Spinal cord (tissue), 10 donors: ENCODE results near the gene STARD6. TPM values are rescaled to one million over a fixed set of nuclear protein-coding genes. Genes with fewer than 3 reads are reported as not detected.

ENCODE experiments used
- DNase-seq, 6 donors: peaks; one replicate each; pipeline versions ENCODE4 v3.0.0 to v3.0.0-alpha.2; 2013 to 2015; ENCODE audit warnings: low spot score in 6 of 6, low read depth in 4 of 6
- H3K27ac ChIP-seq: one replicate; pipeline ENCODE4 v1.5.1; 2013; ENCODE audit warnings: low read depth, low read length, control low read depth
- H3K27me3 ChIP-seq: one replicate; pipeline ENCODE4 v1.6.1; 2013; ENCODE audit warnings: low read length; ENCODE audit not compliant: control insufficient read depth, insufficient read depth
- H3K36me3 ChIP-seq: one replicate; pipeline ENCODE4 v1.6.1; 2013; ENCODE audit warnings: low read length; ENCODE audit not compliant: control insufficient read depth, insufficient read depth
- H3K4me1 ChIP-seq: one replicate; pipeline ENCODE4 v1.6.1; 2013; ENCODE audit warnings: low read length; ENCODE audit not compliant: control insufficient read depth, insufficient read depth
- H3K4me3 ChIP-seq: one replicate; pipeline ENCODE4 v1.5.1; 2013; ENCODE audit warnings: low read depth, low read length, control low read depth
- H3K9me3 ChIP-seq: one replicate; pipeline ENCODE4 v1.6.1; 2013; ENCODE audit warnings: low read length; ENCODE audit not compliant: control insufficient read depth, insufficient read depth
- WGBS: methylation state at CpG from one replicate; pipeline ENCODE4 v1.1.5; 2013; ENCODE audit warnings: missing lambda C conversion rate; ENCODE audit not compliant: insufficient coverage; 5-methylcytosine and 5-hydroxymethylcytosine counted together
- long read RNA-seq, 4 donors: transcript quantifications; one replicate each; lab custom pipeline, GENCODE V29; 2026
- polyA plus RNA-seq, 2 donors: library from polyadenylated mRNA; unstranded; fragments of 120-200 nt; gene quantifications; one replicate each; pipeline ENCODE4 v1.2.1, GENCODE V29; 2013; ENCODE audit not compliant: insufficient read length in 2 of 2
- total RNA-seq, 2 donors: library from RNA; depleted of rRNA in 1 of 2; stranded (reverse); fragments of 120-200 nt in 1 of 2; fragments of >200 nt in 1 of 2; gene quantifications; one replicate each; pipeline versions ENCODE4 v1.2.3 to v1.2.4, GENCODE V29; 2013 to 2014
- donor health status: healthy.

Gene STARD6
- total RNA-seq (under 1 TPM; 0.22 to 0.69 TPM), polyA plus RNA-seq (under 1 TPM in 1 of 2 donors, not detected in 1; 0.44 TPM)
- long read RNA-seq, donor 1: 0 reads
- long read RNA-seq, donor 2: 0 reads
- long read RNA-seq, donor 3: 0 reads
- long read RNA-seq, donor 4: 0 reads

- H3K36me3 ChIP-seq: no peaks in the 10 kb centered on the region
- DNase-seq: peak; percentile 81 to 98 (median 86)
- H3K4me3 ChIP-seq: peak within 1 kb of the TSS; percentile 93
- peaks cover 3% of the 10 kb centered on the region for H3K4me1 ChIP-seq
- H3K9me3 ChIP-seq: no peaks in the 10 kb centered on the region
- no peaks in the 10 kb centered on the region for H3K27me3 ChIP-seq
- peak within 1 kb of the TSS; percentile 93 for H3K27ac ChIP-seq
- WGBS: 0% methylated on average over 61 of the region's 62 CpGs
Observed at GRCh38 chr18:54357660-54358494, at the start of gene STARD6, which contains the start of gene C18orf54. STARD6 (minus strand) TSS chr18:54357858; CDS start chr18:54354573, 3,285 bp downstream. C18orf54 (plus strand) TSS chr18:54357906; CDS start chr18:54360573, 2,667 bp downstream.

- Histone ChIP-seq H3K27ac (no peak overlapping the region), H3K9me3 (no peaks in the 10 kb centered on the region), H3K36me3 (no peaks in the 10 kb centered on the region), H3K4me1 (no peaks in the 10 kb centered on the region), H3K27me3 (no peaks in the 10 kb centered on the region), H3K4me3 (no peak overlapping the region)
- DNase-seq: no peak
Observed at GRCh38 chr18:54405290-54405689, 47.6 kb upstream of the STARD6 start.

DNA sequence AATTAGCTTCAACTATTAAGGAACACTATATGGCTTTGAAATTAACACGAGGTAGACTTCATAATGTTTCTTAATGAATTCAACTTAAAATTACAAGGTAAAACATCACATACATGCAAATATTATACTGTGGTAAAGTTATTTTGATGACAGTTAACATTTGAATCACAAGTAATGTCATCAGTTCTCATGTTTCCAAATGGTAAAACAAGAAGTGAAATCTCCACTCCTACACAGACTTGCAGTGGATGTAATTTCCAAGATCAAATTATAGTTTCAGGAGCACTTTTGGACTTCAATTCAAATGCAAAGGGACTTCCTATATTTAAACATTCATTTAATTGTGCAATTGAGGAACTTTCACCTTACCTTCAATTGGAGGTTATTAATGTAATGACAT lies 39.1 kb upstream of the STARD6 start:
- no peaks in the 10 kb centered on the region for H3K9me3 ChIP-seq
- no peaks in the 10 kb centered on the region for H3K36me3 ChIP-seq
- H3K27me3 ChIP-seq: no peaks in the 10 kb centered on the region
- no CpG with 5 or more reads among the region's 1 CpG for WGBS
- no peaks in the 10 kb centered on the region for H3K4me1 ChIP-seq
- DNase-seq: no peak
- no peak overlapping the region for H3K27ac ChIP-seq
- no peak overlapping the region for H3K4me3 ChIP-seq

GRCh38 chr18:54393648-54394294 lies 36.1 kb upstream of the STARD6 start:
- Histone ChIP-seq H3K27me3 (no peaks in the 10 kb centered on the region), H3K27ac (no peak overlapping the region), H3K9me3 (no peaks in the 10 kb centered on the region), H3K4me3 (no peak overlapping the region), H3K4me1 (no peaks in the 10 kb centered on the region), H3K36me3 (no peaks in the 10 kb centered on the region)
- WGBS: no CpG with 5 or more reads among the region's 1 CpG
- no peak for DNase-seq

GRCh38 chr18:54392543-54393023 lies 34.9 kb upstream of the STARD6 start:
- WGBS: 0% methylated on average over 2 of the region's 3 CpGs
- Histone ChIP-seq H3K9me3 (no peaks in the 10 kb centered on the region), H3K4me1 (no peaks in the 10 kb centered on the region), H3K27me3 (no peaks in the 10 kb centered on the region), H3K36me3 (no peaks in the 10 kb centered on the region), H3K4me3 (no peak overlapping the region), H3K27ac (no peak overlapping the region)
- DNase-seq: peak; percentile 35 to 88 (median 46)

- no peaks in the 10 kb centered on the region for H3K9me3 ChIP-seq
- no peaks in the 10 kb centered on the region for H3K27me3 ChIP-seq
- DNase-seq: no peak
- no peak overlapping the region for H3K27ac ChIP-seq
- no peaks in the 10 kb centered on the region for H3K36me3 ChIP-seq
- 83% methylated on average over 2 of the region's 3 CpGs for WGBS
- no peak overlapping the region for H3K4me3 ChIP-seq
- no peaks in the 10 kb centered on the region for H3K4me1 ChIP-seq
Observed at GRCh38 chr18:54390838-54391237, 33.2 kb upstream of the STARD6 start.

GRCh38 chr18:54389143-54389505 lies 31.5 kb upstream of the STARD6 start:
- DNase-seq: no peak

DNA sequence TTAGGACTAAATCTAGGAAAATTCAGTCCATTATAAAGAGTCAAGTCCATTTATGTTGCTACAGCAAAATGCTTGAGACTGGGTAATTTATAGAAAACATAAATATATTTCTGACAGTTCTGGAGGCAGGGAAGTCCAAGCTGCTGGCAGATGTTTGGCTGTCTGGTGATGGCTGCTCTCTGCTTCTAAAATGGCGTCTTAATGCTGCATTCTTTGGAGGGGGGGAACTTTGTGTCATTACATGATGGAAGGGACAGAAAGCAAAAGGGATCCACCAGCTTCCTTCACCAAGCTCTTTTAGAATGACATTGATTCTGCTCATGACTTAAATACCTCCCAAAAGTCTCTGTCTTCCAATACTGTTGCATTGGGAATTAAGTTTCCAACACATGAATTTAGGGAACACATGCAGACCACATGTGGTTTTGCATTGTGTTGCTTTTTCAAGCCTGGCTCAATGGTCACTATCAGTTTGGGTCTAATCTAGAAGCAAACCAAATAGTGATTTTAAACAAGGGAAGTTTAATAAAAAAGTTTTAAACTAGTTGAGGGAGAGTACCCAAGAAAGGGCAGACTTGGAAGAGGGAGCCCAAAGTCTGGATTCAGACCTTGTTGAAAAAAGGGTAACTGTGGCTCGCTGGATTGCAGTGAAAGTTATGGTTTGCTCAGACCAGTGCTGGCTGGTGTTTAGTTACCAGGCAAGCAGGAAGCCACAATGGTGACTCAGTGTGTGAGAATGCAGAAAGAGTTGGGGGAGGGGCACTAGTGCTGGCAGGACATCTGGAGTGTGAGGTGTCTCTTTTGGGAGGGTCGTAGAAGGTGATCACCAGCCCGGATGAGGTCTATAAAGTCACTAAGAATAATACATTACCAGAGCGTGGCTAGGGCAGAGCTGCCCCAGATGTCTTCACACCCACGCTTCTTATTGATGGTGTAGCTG lies 30.8 kb upstream of the STARD6 start:
- Histone ChIP-seq H3K9me3 (no peaks in the 10 kb centered on the region), H3K4me1 (no peaks in the 10 kb centered on the region), H3K4me3 (no peak overlapping the region), H3K27ac (no peak overlapping the region), H3K27me3 (no peaks in the 10 kb centered on the region), H3K36me3 (no peaks in the 10 kb centered on the region)
- 89% methylated on average over 2 of the region's 6 CpGs for WGBS
- no peak for DNase-seq

More at GRCh38 chr18:54389143-54389505, 31.5 kb upstream of the STARD6 start:
- Histone ChIP-seq H3K36me3 (no peaks in the 10 kb centered on the region), H3K4me1 (no peaks in the 10 kb centered on the region), H3K4me3 (no peak overlapping the region), H3K27me3 (no peaks in the 10 kb centered on the region), H3K27ac (no peak overlapping the region), H3K9me3 (no peaks in the 10 kb centered on the region)
- WGBS: no CpG with 5 or more reads among the region's 2 CpGs

DNA sequence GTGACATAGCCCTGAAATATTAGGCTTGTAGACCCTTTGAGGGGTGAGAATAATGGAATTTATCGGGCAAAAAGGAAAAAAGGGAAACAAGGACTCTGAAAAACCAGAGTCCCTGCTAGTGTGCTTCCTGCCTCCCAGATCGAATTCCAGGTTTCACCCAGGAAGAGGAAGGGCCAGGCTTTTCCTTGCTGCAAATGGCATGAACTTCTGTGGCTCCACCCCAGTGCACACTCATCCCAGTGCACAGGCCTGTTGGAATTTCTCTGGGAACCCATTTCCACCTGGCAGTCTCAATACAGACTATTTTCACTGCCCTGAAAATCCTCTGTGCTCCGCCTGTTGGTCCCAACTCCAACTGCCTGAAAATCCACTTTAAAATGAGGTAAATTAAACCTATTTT lies 30.0 kb upstream of the STARD6 start:
- Histone ChIP-seq H3K4me3 (no peak overlapping the region), H3K4me1 (no peaks in the 10 kb centered on the region), H3K9me3 (no peaks in the 10 kb centered on the region), H3K27me3 (no peaks in the 10 kb centered on the region), H3K36me3 (no peaks in the 10 kb centered on the region), H3K27ac (no peak overlapping the region)
- DNase-seq: no peak
- 94% methylated on average over 2 of the region's 3 CpGs for WGBS
